Motor neuron (in vitro differentiated cells): Measurements from ENCODE around the gene AMACR. TPM values are rescaled to one million over a fixed set of nuclear protein-coding genes. Genes with fewer than 3 reads are reported as not detected.

ENCODE experiments used
- ATAC-seq, 8 experiments: fragments of 200-7000 bp; cut with Tn5 transposase; replicated peaks in 6 of 8; 2 replicates each; pipeline ENCODE4 v1.8.0; 2021; ENCODE audit warnings: mild to moderate bottlenecking in 8 of 8, moderate library complexity in 8 of 8
- H3K27ac ChIP-seq, 2 donors: fragments of 250-450 bp; sonication (Bioruptor Pico); 2 replicates each; pipeline ENCODE4 v1.9.0; 2021; ENCODE audit warnings: antibody characterized with exemption in 2 of 2, mild to moderate bottlenecking in 2 of 2, moderate library complexity in 1 of 2
- H3K4me1 ChIP-seq, 2 donors: fragments of 250-450 bp; sonication (Bioruptor Pico); replicated peaks in 1 of 2; 2 replicates each; pipeline ENCODE4 v1.6.1; 2021; ENCODE audit warnings: antibody characterized with exemption in 2 of 2, mild to moderate bottlenecking in 2 of 2, moderate library complexity in 1 of 2
- H3K4me3 ChIP-seq, 5 donors: fragments of 250-450 bp; sonication (Bioruptor Pico); 2 replicates each; pipeline ENCODE4 v1.9.0; 2021; ENCODE audit warnings: antibody characterized with exemption in 5 of 5, mild to moderate bottlenecking in 5 of 5, moderate library complexity in 4 of 5
- WGBS, 10 experiments: fragments of 450-650 bp; shearing (Covaris generic); methylation state at CpG; one replicate each; pipeline ENCODE4 v1.0.0; 2022; 5-methylcytosine and 5-hydroxymethylcytosine counted together
- in situ Hi-C, 9 experiments: fragments of 400-800 bp; cut with MboI; loops; one replicate each; pipeline ENCODE4 v1.15.0; 2021; ENCODE audit warnings: low sequenced_read_pairs in 9 of 9, low pct_unique_long_range_greater_than_20kb in 2 of 9; ENCODE audit not compliant: unreplicated experiment in 9 of 9
- total RNA-seq, 8 experiments: library from RNA; unstranded; fragments of 300-600 nt; gene quantifications; 2 replicates each; pipeline versions ENCODE4 v1.2.3 to v1.2.4, GENCODE V29; 2022

AMACR gene
- total RNA-seq, 8 experiments from 2014 or later = 4.2 to 17.7 (median 8.7) TPM

- 20 to 89% (median 79%) methylated on average over 1 to 6 of the region's 6 CpGs for WGBS, 10 experiments
- in situ Hi-C loops = loop anchor here in 1 of 9 experiments (25.0 kb wide), 1 partner anchor 465 kb away; no protein-coding TSS in a partner anchor
- no peak overlapping the region for H3K27ac ChIP-seq
These were observed 10.4 kb downstream of the AMACR start for GRCh38 chr5:33997331-33997983.

GRCh38 chr5:33995865-33996264, 12.0 kb downstream of the AMACR start:
- 15 to 100% (median 49%) methylated on average over 1 to 2 of the region's 2 CpGs; no CpG with 5 or more reads in 3 of the 10 experiments for WGBS, 10 experiments
- H3K27ac ChIP-seq = no peak overlapping the region
- in situ Hi-C loops = loop anchor here in 1 of 9 experiments (25.0 kb wide), 1 partner anchor 466 kb away; no protein-coding TSS in a partner anchor

More at GRCh38 chr5:33997331-33997983, 10.4 kb downstream of the AMACR start:
- peak in 4 of 8 experiments; percentile 16 to 73 (median 50) for ATAC-seq
- Histone ChIP-seq H3K4me3 (no peak overlapping the region), H3K4me1 (peaks cover 26 to 35% of the 10 kb centered on the region in 2 donors)

GRCh38 chr5:33994845-33995244, 13.0 kb downstream of the AMACR start:
- peak overlapping the region in 1 of 2 donors; percentile 37 for H3K27ac ChIP-seq
- H3K4me1 ChIP-seq = peaks cover 13 to 23% of the 10 kb centered on the region in 2 donors
- H3K4me3 ChIP-seq = no peak overlapping the region
- in situ Hi-C loops = loop anchor here in 1 of 9 experiments (25.0 kb wide), 1 partner anchor 467 kb away; no protein-coding TSS in a partner anchor
- peak; percentile 66 to 99 (median 92) for ATAC-seq
- WGBS, 10 experiments = 0 to 80% (median 76%) methylated on average over 1 of the region's 1 CpG; no CpG with 5 or more reads in 4 of the 10 experiments

More at GRCh38 chr5:33995865-33996264, 12.0 kb downstream of the AMACR start:
- Histone ChIP-seq H3K4me3 (no peak overlapping the region), H3K4me1 (peaks cover 17 to 23% of the 10 kb centered on the region in 2 donors)
- ATAC-seq = peak in 4 of 8 experiments; percentile 10 to 52 (median 40)

GRCh38 chr5:33992864-33993263, 15.0 kb downstream of the AMACR start:
- in situ Hi-C loops = loop anchor here in 1 of 9 experiments (25.0 kb wide), 1 partner anchor 469 kb away; no protein-coding TSS in a partner anchor
- H3K4me1 ChIP-seq = peaks cover 11 to 23% of the 10 kb centered on the region in 2 donors
- 56 to 100% (median 88%) methylated on average over 1 to 2 of the region's 2 CpGs for WGBS, 10 experiments
- no peak for ATAC-seq
- no peak overlapping the region for H3K4me3 ChIP-seq
- H3K27ac ChIP-seq = no peak overlapping the region

- H3K4me1 ChIP-seq = no peaks in the 10 kb centered on the region
- no peak overlapping the region for H3K27ac ChIP-seq
- no peak for ATAC-seq
- in situ Hi-C loops = loop anchor here in 1 of 9 experiments (25.0 kb wide), 1 partner anchor 477 kb away; no protein-coding TSS in a partner anchor
- H3K4me3 ChIP-seq = no peak overlapping the region
- 60 to 100% (median 97%) methylated on average over 1 to 6 of the region's 6 CpGs; no CpG with 5 or more reads in 1 of the 10 experiments for WGBS, 10 experiments
These were observed 22.4 kb downstream of the AMACR start for GRCh38 chr5:33985447-33985846.

GRCh38 chr5:33984671-33985124, 23.2 kb downstream of the AMACR start, which contains the start of gene SLC45A2:
Gene SLC45A2, minus strand, starts transcription at chr5:33984693. Its CDS starts 110 bp downstream, at chr5:33984583.
- Histone ChIP-seq H3K4me3 (no peak within 1 kb of the TSS), H3K27ac (no peak within 1 kb of the TSS), H3K4me1 (no peaks in the 10 kb centered on the region)
- peak in 3 of 8 experiments; percentile 84 to 97 (median 94) for ATAC-seq
- in situ Hi-C loops = loop anchor here in 1 of 9 experiments (25.0 kb wide), 1 partner anchor 478 kb away; no protein-coding TSS in a partner anchor
- 20 to 100% (median 81%) methylated on average over 2 to 5 of the region's 7 CpGs for WGBS, 10 experiments

GRCh38 chr5:33984178-33984577, 23.7 kb downstream of the AMACR start:
- WGBS, 10 experiments = 96 to 100% (median 100%) methylated on average over 1 to 8 of the region's 15 CpGs; no CpG with 5 or more reads in 4 of the 10 experiments
- Histone ChIP-seq H3K4me3 (no peak overlapping the region), H3K4me1 (no peaks in the 10 kb centered on the region), H3K27ac (no peak overlapping the region)
- ATAC-seq = no peak
- in situ Hi-C loops = loop anchor here in 1 of 9 experiments (25.0 kb wide), 1 partner anchor 478 kb away; no protein-coding TSS in a partner anchor

GRCh38 chr5:33981408-33982162, 26.3 kb downstream of the AMACR start:
- Histone ChIP-seq H3K4me3 (no peak overlapping the region), H3K4me1 (no peaks in the 10 kb centered on the region), H3K27ac (no peak overlapping the region)
- ATAC-seq = peak in 5 of 8 experiments; percentile 30 to 69 (median 40)
- in situ Hi-C loops = loop anchor here in 1 of 9 experiments (25.0 kb wide), 1 partner anchor 481 kb away; no protein-coding TSS in a partner anchor
- WGBS, 10 experiments = 46 to 100% (median 82%) methylated on average over 1 to 8 of the region's 8 CpGs; no CpG with 5 or more reads in 1 of the 10 experiments

GRCh38 chr5:33980030-33980429, 27.8 kb downstream of the AMACR start:
- 56 to 100% (median 86%) methylated on average over 1 to 3 of the region's 3 CpGs; no CpG with 5 or more reads in 2 of the 10 experiments for WGBS, 10 experiments
- no peak for ATAC-seq
- in situ Hi-C loops = loop anchor here in 1 of 9 experiments (25.0 kb wide), 1 partner anchor 482 kb away; no protein-coding TSS in a partner anchor

GRCh38 chr5:33978306-33978705, 29.5 kb downstream of the AMACR start:
- in situ Hi-C loops = loop anchor here in 1 of 9 experiments (25.0 kb wide), 1 partner anchor 484 kb away; no protein-coding TSS in a partner anchor
- peaks cover 0 to 3% of the 10 kb centered on the region in 2 donors for H3K4me1 ChIP-seq

More at GRCh38 chr5:33980030-33980429, 27.8 kb downstream of the AMACR start:
- H3K4me1 ChIP-seq = peaks cover 0 to 3% of the 10 kb centered on the region in 2 donors
- H3K4me3 ChIP-seq = no peak overlapping the region
- H3K27ac ChIP-seq = no peak overlapping the region

GRCh38 chr5:33976307-33976706, 31.5 kb downstream of the AMACR start:
- WGBS, 10 experiments = 20 to 100% (median 100%) methylated on average over 1 of the region's 1 CpG; no CpG with 5 or more reads in 5 of the 10 experiments
- Histone ChIP-seq H3K4me3 (no peak overlapping the region), H3K4me1 (peaks cover 0 to 3% of the 10 kb centered on the region in 2 donors), H3K27ac (no peak overlapping the region)
- in situ Hi-C loops = loop anchor here in 1 of 9 experiments (25.0 kb wide), 1 partner anchor 486 kb away; no protein-coding TSS in a partner anchor
- ATAC-seq = peak in 1 of 8 experiments; percentile 58

More at GRCh38 chr5:33978306-33978705, 29.5 kb downstream of the AMACR start:
- no peak overlapping the region for H3K27ac ChIP-seq
- no peak overlapping the region for H3K4me3 ChIP-seq
- no peak for ATAC-seq
- WGBS, 10 experiments = 33 to 92% (median 60%) methylated on average over 1 of the region's 1 CpG; no CpG with 5 or more reads in 2 of the 10 experiments

- in situ Hi-C loops = loop anchor here in 1 of 9 experiments (25.0 kb wide), 1 partner anchor 486 kb away; no protein-coding TSS in a partner anchor
- no peak overlapping the region for H3K4me3 ChIP-seq
- ATAC-seq = peak in 5 of 8 experiments; percentile 21 to 80 (median 43)
- H3K4me1 ChIP-seq = peaks cover 0 to 3% of the 10 kb centered on the region in 2 donors
- no peak overlapping the region for H3K27ac ChIP-seq
- WGBS, 10 experiments = 0 to 70% (median 50%) methylated on average over 1 to 4 of the region's 5 CpGs; no CpG with 5 or more reads in 2 of the 10 experiments
These were observed 32.0 kb downstream of the AMACR start for GRCh38 chr5:33975852-33976251.
